Liver (tissue), 9 donors: ENCODE data around the gene LGR5. TPM values are rescaled to one million over a fixed set of nuclear protein-coding genes. Genes with fewer than 3 reads are reported as not detected.

ENCODE experiments used
- DNase-seq: peaks from one replicate; pipeline ENCODE4 v3.0.0-alpha.2; 2017; ENCODE audit warnings: low spot score
- H3K27ac ChIP-seq, 2 donors: one replicate each; pipeline ENCODE4 v1.7.0; 2013; ENCODE audit warnings: inconsistent platforms in 2 of 2, low read length in 2 of 2, control low read depth in 1 of 2, low read depth in 1 of 2, mild to moderate bottlenecking in 1 of 2
- H3K27me3 ChIP-seq, 4 donors: one replicate each; pipeline versions ENCODE4 v1.6.1 to v1.7.0; 2013; ENCODE audit warnings: low read length in 3 of 4, inconsistent platforms in 1 of 4, mild to moderate bottlenecking in 1 of 4, moderate library complexity in 1 of 4; ENCODE audit not compliant: control insufficient read depth in 4 of 4, insufficient read depth in 4 of 4
- H3K36me3 ChIP-seq, 4 donors: one replicate each; pipeline versions ENCODE4 v1.6.1 to v1.7.0; 2013; ENCODE audit warnings: low read length in 3 of 4, mild to moderate bottlenecking in 3 of 4, low read depth in 1 of 4, moderate library complexity in 1 of 4; ENCODE audit not compliant: control insufficient read depth in 4 of 4, insufficient read depth in 3 of 4
- H3K4me1 ChIP-seq, 4 donors: one replicate each; pipeline versions ENCODE4 v1.6.1 to v1.7.0; 2013; ENCODE audit warnings: low read length in 3 of 4, mild to moderate bottlenecking in 3 of 4, moderate library complexity in 1 of 4; ENCODE audit not compliant: control insufficient read depth in 4 of 4, insufficient read depth in 4 of 4
- H3K4me3 ChIP-seq, 3 donors: one replicate each; pipeline versions ENCODE4 v1.6.1 to v1.7.0; 2013; ENCODE audit warnings: low read length in 3 of 3, control low read depth in 1 of 3, low read depth in 1 of 3, mild to moderate bottlenecking in 1 of 3
- H3K9ac ChIP-seq, 2 donors: one replicate each; pipeline ENCODE4 v1.7.0; 2013; ENCODE audit warnings: low read length in 2 of 2, mild to moderate bottlenecking in 2 of 2, moderate library complexity in 2 of 2, control low read depth in 1 of 2, low read depth in 1 of 2
- H3K9me3 ChIP-seq, 4 donors: one replicate each; pipeline versions ENCODE4 v1.6.1 to v1.7.0; 2013; ENCODE audit warnings: low read length in 3 of 4; ENCODE audit not compliant: control insufficient read depth in 4 of 4
- ATF3 ChIP-seq: IDR thresholded peaks from 2 replicates; pipeline ENCODE4 v1.6.1; 2016; ENCODE audit warnings: antibody characterized with exemption
- CTCF ChIP-seq: fragments of 150-350 bp; IDR thresholded peaks from 2 replicates; pipeline ENCODE4 v1.5.1; 2017; ENCODE audit warnings: improper control_type of control experiment, low read depth, low read length; ENCODE audit not compliant: missing input control
- FOXA2 ChIP-seq: IDR thresholded peaks from 2 replicates; pipeline ENCODE4 v1.6.1; 2016; ENCODE audit warnings: antibody characterized with exemption
- GABPA ChIP-seq, 2 donors: IDR thresholded peaks in 1 of 2; conservative IDR thresholded peaks in 1 of 2; 2 replicates each; pipeline ENCODE4 v1.6.1; 2016; ENCODE audit warnings: antibody characterized with exemption in 2 of 2, mild to moderate bottlenecking in 1 of 2, moderate library complexity in 1 of 2
- HNF4A ChIP-seq, 2 donors: conservative IDR thresholded peaks; 2 replicates each; pipeline ENCODE4 v1.6.1; 2016; ENCODE audit warnings: antibody characterized with exemption in 2 of 2, mild to moderate bottlenecking in 2 of 2
- MAX ChIP-seq: IDR thresholded peaks from 2 replicates; pipeline ENCODE4 v1.6.1; 2016; ENCODE audit warnings: antibody characterized with exemption
- NR2F2 ChIP-seq: IDR thresholded peaks from 2 replicates; pipeline ENCODE4 v1.6.1; 2016; ENCODE audit warnings: antibody characterized with exemption
- RAD21 ChIP-seq, 2 donors: IDR thresholded peaks; 2 replicates each; pipeline ENCODE4 v1.6.1; 2016; ENCODE audit warnings: antibody characterized with exemption in 2 of 2, mild to moderate bottlenecking in 2 of 2
- REST ChIP-seq: IDR thresholded peaks from 2 replicates; pipeline ENCODE4 v1.6.1; 2016; ENCODE audit warnings: antibody characterized with exemption, mild to moderate bottlenecking
- SP1 ChIP-seq: IDR thresholded peaks from 2 replicates; pipeline ENCODE4 v1.6.1; 2018; ENCODE audit warnings: antibody characterized with exemption, mild to moderate bottlenecking
- TAF1 ChIP-seq: conservative IDR thresholded peaks from 2 replicates; pipeline ENCODE4 v1.6.1; 2016; ENCODE audit warnings: antibody characterized with exemption, mild to moderate bottlenecking
- ZBTB33 ChIP-seq: IDR thresholded peaks from 2 replicates; pipeline ENCODE4 v1.6.1; 2016; ENCODE audit warnings: antibody characterized with exemption
- WGBS: extraction: QIAGEN DNeasy Blood & Tissue Kit; methylation state at CpG from one replicate; pipeline ENCODE4 v1.1.7; 2013; 5-methylcytosine and 5-hydroxymethylcytosine counted together
- polyA plus RNA-seq, 2 donors: library from polyadenylated mRNA; stranded (reverse) in 1 of 2; unstranded in 1 of 2; fragments of 200-250 nt in 1 of 2; fragments of >200 nt in 1 of 2; fragmentation: Nextera tagmentation in 1 of 2; extraction: Ambion mirVana in 1 of 2; gene quantifications; one replicate each; pipeline versions ENCODE4 v1.2.1 to v1.2.3, GENCODE V29; 2013 to 2015
- total RNA-seq, 2 donors: library from RNA; depleted of rRNA; stranded (reverse); fragments of >200 nt; gene quantifications; one replicate each; pipeline ENCODE4 v1.2.3, GENCODE V29; 2014
- donor health status: healthy.
- donor health status: healthy.
- donor health status: healthy.
- donor health status: healthy.
- donor health status: healthy.

The LGR5 gene
- total and polyA plus RNA-seq, 4 donors, result 0.17 to 0.99 (median 0.82) TPM

- H3K4me3 ChIP-seq, result no peak overlapping the region
- H3K27ac ChIP-seq, result no peak overlapping the region
- no peaks in the 10 kb centered on the region for H3K36me3 ChIP-seq
- peaks cover 0 to 3% (median 1%) of the 10 kb centered on the region in 4 donors for H3K27me3 ChIP-seq
- no peak for TF ChIP-seq RAD21 (IDR thresholded peaks at IDR 0.05)
- no peak for TF ChIP-seq ATF3
- TF ChIP-seq MAX, result no peak
- TF ChIP-seq NR2F2, result no peak
- TF ChIP-seq CTCF, result no peak
- TF ChIP-seq TAF1, result no peak
- TF ChIP-seq SP1, result no peak
- TF ChIP-seq ZBTB33, result no peak
- TF ChIP-seq HNF4A (conservative IDR thresholded peaks at IDR 0.05), result no peak
- no peak for TF ChIP-seq GABPA (IDR thresholded peaks at IDR 0.05 in 1 of 2, conservative IDR thresholded peaks at IDR 0.05 in 1 of 2)
- TF ChIP-seq REST, result no peak
- no peak overlapping the region for H3K9ac ChIP-seq
- H3K9me3 ChIP-seq, result no peaks in the 10 kb centered on the region
- peaks cover under 1 to 13% (median 12%) of the 10 kb centered on the region in 4 donors for H3K4me1 ChIP-seq
- 72% methylated on average over 1 of the region's 1 CpG for WGBS
- DNase-seq, result no peak
Observed at GRCh38 chr12:71445071-71445470, 5.5 kb downstream of the LGR5 start.

GRCh38 chr12:71447691-71448132 lies 8.1 kb downstream of the LGR5 start:
- no peaks in the 10 kb centered on the region for H3K36me3 ChIP-seq
- H3K9me3 ChIP-seq, result no peaks in the 10 kb centered on the region
- 77% methylated on average over 9 of the region's 9 CpGs for WGBS
- DNase-seq, result no peak
- no peak overlapping the region for H3K4me3 ChIP-seq
- H3K27me3 ChIP-seq, result peaks cover 0 to 3% (median 0%) of the 10 kb centered on the region in 4 donors
- no peak for TF ChIP-seq FOXA2
- TF ChIP-seq SP1, result no peak
- no peaks in the 10 kb centered on the region for H3K4me1 ChIP-seq
- H3K27ac ChIP-seq, result no peak overlapping the region
- H3K9ac ChIP-seq, result no peak overlapping the region
